Measurements from ENCODE around the gene SMIM9. TPM values are rescaled to one million over a fixed set of nuclear protein-coding genes. Genes with fewer than 3 reads are reported as not detected.
"Not testable (repeated sequence)": the region's sequence is repeated elsewhere in the genome, so short reads cannot be mapped to it uniquely, and the experiment has no call there.

The SMIM9 gene
- total RNA-seq, 1 donor, result not detected

DNA sequence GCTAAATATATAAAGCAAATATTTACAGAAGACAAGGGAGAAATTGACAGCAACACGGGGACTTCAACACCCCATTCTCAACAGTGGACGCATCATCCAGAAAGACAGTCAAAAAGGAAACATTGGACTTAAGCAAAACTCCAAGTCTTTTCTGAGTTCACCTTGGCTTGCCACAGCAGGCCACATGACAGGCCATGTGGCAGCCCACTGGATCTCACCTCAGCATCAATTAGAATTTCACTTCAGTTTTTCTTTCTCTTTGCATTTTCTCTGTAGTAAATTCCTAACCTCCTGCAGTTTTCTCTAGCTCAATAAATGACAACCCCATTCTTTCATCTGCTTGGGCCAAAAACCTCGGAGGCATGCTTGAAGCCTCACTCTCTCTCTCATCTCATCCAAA is 12.4 kb downstream of the SMIM9 start:
- no peaks in the 10 kb centered on the region for H3K27me3 ChIP-seq (ENCODE audit: insufficient read depth, low read length)
- H3K4me1 ChIP-seq (ENCODE audit: insufficient read depth, low read length), result no peaks in the 10 kb centered on the region
- H3K9me3 ChIP-seq (ENCODE audit: low read depth, low read length), result no peaks in the 10 kb centered on the region
- H3K4me3 ChIP-seq (ENCODE audit: low read length), result no peak overlapping the region

- H3K27me3 ChIP-seq (ENCODE audit: insufficient read depth, low read length), result no peaks in the 10 kb centered on the region
- H3K4me1 ChIP-seq (ENCODE audit: insufficient read depth, low read length), result no peaks in the 10 kb centered on the region
- H3K9me3 ChIP-seq (ENCODE audit: low read depth, low read length), result no peaks in the 10 kb centered on the region
- H3K4me3 ChIP-seq (ENCODE audit: low read length), result no peak overlapping the region
These were observed 12.9 kb downstream of the SMIM9 start for GRCh38 chrX:154821523-154821922.

GRCh38 chrX:154819771-154820341 is 14.6 kb downstream of the SMIM9 start:
- H3K9me3 ChIP-seq (ENCODE audit: low read depth, low read length), result no peaks in the 10 kb centered on the region
- H3K4me3 ChIP-seq (ENCODE audit: low read length), result no peak overlapping the region
- H3K4me1 ChIP-seq (ENCODE audit: insufficient read depth, low read length), result no peaks in the 10 kb centered on the region
- H3K27me3 ChIP-seq (ENCODE audit: insufficient read depth, low read length), result no peaks in the 10 kb centered on the region

DNA sequence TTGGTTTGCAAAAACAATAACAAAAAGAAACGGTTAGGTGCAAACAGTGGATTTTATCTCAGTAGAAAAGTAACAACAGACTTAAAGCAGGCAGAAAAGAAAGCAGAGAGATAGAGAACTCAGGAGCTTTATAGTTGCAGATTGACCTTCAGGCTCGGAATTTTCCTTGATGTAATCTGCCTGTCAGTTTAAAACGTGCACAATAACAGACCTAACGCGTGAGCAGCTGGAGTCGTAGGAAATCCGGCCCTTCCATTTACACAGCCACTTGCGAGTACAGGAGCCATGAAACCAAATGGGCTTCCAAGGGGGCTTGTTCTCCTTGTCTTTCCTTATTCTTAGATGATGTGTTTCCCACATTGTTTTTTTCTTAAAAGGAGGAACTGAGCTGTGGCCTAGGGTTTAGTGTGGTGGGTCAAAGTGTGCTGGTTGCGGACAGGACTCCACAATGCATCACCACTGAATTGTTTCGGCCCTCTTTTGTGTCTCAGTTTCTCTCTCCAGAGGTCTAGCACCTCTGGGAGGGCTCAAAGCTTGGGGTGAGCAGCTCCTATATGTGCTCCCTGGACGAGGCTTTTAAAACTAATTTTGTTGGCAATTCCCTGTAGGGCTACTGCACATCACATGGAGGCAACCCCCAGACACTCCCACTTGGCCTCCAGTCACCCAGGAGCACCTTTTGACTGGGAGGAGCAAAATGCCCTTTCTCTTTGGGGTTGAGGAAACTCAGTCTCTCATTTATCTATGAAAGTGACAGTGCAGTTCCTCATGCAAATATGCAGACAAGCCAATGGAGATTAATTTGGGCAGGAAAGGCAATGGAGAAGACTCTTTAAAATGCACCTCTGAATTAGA is 15.3 kb downstream of the SMIM9 start:
- no peak overlapping the region for H3K4me3 ChIP-seq (ENCODE audit: low read length)
- H3K4me1 ChIP-seq (ENCODE audit: insufficient read depth, low read length), result no peaks in the 10 kb centered on the region
- H3K9me3 ChIP-seq (ENCODE audit: low read depth, low read length), result no peaks in the 10 kb centered on the region
- H3K27me3 ChIP-seq (ENCODE audit: insufficient read depth, low read length), result no peaks in the 10 kb centered on the region

DNA sequence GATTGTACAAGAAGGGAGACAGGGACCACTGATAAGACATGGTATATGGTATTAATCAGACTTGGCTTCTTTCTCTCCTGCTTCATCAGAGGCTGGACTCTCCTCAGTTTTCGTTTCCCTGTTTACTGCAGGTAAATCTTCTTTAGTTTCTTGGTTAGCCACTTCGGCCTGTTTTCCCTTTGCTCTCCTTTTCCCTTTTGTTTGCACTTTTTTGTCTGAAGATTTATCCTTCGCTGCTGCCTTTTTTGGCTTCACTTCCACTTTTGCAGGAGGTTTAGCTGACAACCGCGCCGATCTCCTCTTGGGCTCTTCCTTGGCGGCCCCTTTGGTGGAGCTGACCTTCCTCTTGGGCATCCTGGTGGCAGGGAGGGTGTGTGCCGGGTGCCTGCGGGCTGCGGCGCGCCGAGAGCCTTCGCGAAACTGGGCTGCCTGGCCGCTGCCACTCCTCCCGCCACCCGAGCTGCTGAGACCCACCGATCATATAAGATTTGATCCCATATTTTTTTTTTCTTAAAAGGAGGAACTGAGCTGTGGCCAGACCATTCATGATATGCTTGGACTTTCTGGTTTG is 17.3 kb downstream of the SMIM9 start:
- not testable (repeated sequence) for H3K27me3 ChIP-seq (ENCODE audit: insufficient read depth, low read length); H3K4me1 ChIP-seq (ENCODE audit: insufficient read depth, low read length); H3K4me3 ChIP-seq (ENCODE audit: low read length); H3K9me3 ChIP-seq (ENCODE audit: low read depth, low read length)

DNA sequence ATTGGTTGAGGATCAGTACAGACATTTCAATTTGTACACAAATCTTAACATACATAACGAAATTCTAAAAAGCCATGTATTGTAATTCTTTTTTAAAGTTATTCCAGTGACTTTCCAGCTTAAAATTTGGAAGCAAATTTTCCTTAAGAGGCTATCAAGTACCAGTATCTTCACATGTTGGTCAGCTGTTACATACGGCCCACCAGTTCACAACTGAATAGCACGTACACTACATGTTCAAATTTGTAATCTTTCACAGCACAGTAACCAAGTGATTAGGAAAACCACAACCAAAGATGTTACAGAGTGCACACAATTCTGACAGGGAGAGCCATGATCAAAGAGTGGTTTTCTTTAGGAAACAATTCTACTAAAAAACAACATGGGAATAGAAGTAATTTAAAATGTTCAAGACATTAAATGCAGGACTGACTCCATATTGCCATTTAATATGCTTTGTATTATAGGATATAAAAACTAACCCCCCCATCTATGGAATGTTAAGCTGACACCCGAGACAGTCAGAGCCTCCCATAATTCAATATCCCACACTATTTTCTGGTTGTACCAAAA is 18.1 kb downstream of the SMIM9 start:
- not testable (repeated sequence) for H3K27me3 ChIP-seq (ENCODE audit: insufficient read depth, low read length); H3K9me3 ChIP-seq (ENCODE audit: low read depth, low read length); H3K4me3 ChIP-seq (ENCODE audit: low read length); H3K4me1 ChIP-seq (ENCODE audit: insufficient read depth, low read length)

DNA sequence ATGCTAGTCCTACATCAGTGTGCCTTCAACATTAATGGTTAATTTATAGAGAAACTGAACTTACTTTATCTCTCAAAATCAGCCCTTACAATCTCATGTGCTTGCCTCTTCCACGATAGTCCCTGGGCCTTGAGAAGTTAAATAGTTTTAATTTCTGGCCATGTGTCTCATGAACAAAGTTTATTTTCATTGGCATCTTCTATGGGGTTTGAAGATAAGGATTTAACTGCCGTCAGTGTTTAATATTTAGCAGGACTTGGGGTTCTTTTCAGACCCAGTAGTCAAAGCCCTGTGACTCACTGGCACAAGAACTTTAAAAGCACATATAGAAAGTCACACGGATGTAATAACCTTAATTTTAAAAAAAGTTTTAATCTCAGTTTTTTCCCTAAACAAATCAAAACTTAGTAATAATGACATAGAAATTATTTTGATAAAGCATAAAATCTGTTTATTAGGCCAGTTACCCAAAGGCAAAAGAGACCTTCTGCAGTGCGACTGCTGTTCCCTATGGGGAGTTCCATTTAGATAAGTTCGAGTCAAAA is 19.1 kb downstream of the SMIM9 start:
- Histone ChIP-seq H3K27me3 (ENCODE audit: insufficient read depth, low read length) (no peaks in the 10 kb centered on the region), H3K4me1 (ENCODE audit: insufficient read depth, low read length) (no peaks in the 10 kb centered on the region), H3K9me3 (ENCODE audit: low read depth, low read length) (no peaks in the 10 kb centered on the region), H3K4me3 (ENCODE audit: low read length) (no peak overlapping the region)

DNA sequence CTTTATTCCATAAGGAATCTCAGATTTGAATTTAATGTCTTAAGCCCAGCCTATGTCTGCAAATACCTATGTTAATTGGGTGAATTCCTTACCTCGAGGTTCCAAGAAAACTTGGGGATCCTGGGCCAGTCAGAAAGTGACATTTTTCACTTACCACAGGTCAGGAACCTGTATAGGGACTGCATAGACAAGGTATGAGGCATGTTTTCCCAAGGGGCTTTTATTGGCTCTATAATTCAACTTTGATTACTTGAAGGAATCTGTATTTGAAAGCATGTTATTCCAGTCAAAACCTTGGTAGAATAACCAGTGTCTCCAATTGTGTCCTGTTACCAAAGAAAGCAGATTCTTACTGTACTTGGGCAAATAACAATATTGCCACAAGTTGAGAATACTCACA is 20.7 kb downstream of the SMIM9 start:
- Histone ChIP-seq H3K4me3 (ENCODE audit: low read length) (no peak overlapping the region), H3K4me1 (ENCODE audit: insufficient read depth, low read length) (no peaks in the 10 kb centered on the region), H3K27me3 (ENCODE audit: insufficient read depth, low read length) (no peaks in the 10 kb centered on the region), H3K9me3 (ENCODE audit: low read depth, low read length) (no peaks in the 10 kb centered on the region)

- no peak overlapping the region for H3K4me3 ChIP-seq (ENCODE audit: low read length)
- no peaks in the 10 kb centered on the region for H3K27me3 ChIP-seq (ENCODE audit: insufficient read depth, low read length)
- H3K9me3 ChIP-seq (ENCODE audit: low read depth, low read length), result no peaks in the 10 kb centered on the region
- H3K4me1 ChIP-seq (ENCODE audit: insufficient read depth, low read length), result no peaks in the 10 kb centered on the region
These were observed 21.9 kb downstream of the SMIM9 start for GRCh38 chrX:154812341-154813101.

DNA sequence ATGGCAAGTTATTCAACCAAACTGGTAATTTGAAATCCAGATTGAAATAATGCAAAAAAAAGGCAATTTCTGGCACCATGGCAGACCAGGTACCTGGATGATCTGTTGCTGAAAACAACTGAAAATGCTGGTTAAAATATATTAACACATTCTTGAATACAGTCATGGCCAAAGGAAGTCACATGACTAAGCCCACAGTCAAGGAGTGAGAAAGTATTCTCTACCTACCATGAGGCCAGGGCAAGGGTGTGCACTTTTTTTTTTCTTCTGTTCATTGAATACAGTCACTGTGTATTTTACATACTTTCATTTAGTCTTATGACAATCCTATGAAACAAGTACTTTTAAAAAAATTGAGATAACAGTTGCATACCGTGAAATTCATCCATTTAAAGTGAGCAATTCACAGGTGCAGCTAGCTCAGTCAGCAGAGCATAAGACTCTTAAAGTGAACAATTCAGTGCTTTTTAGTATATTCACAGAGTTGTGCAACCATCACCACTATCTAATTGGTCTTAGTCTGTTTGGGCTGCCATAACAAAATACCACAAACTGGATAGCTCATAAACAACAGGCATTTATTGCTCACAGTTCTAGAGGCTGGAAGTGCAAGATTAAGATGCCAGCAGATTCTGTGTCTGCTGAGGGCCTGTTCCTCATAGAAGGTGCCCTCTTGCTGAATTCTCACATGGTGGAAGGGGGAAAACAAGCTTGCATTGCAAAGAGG is 24.4 kb downstream of the SMIM9 start:
- Histone ChIP-seq H3K4me1 (ENCODE audit: insufficient read depth, low read length) (peaks cover 7% of the 10 kb centered on the region), H3K4me3 (ENCODE audit: low read length) (no peak overlapping the region), H3K27me3 (ENCODE audit: insufficient read depth, low read length) (no peaks in the 10 kb centered on the region), H3K9me3 (ENCODE audit: low read depth, low read length) (no peaks in the 10 kb centered on the region)

DNA sequence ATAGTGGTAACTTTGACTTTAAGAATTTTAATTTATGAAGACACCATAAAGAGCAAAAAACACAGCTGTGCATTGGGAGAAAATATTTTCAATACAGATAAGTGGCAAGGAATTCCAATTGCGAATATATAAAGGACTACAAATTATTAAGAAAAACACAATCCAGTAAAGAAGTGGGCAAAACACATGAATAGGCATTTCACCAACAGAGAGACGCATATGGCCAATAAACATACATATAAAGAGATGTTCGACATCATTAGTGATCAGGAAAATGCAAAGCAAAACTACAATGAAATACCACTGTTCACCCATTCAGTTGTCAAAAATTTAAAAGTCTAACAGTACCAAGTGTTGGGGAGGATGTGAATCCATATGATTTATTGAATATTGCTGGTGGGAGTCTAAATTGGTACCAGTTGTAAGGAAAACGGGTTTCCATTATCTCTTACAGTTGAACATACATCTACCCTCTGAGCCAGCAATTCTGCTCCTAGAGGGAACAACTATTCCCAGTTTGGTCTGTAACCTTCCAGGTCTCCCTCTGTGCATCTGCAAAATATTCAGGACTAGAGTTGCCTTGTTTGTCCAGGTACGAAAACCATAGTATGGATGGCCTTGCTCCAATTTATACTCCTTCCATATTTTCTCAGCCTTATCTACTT is 27.5 kb downstream of the SMIM9 start:
- Histone ChIP-seq H3K4me3 (ENCODE audit: low read length) (no peak overlapping the region), H3K4me1 (ENCODE audit: insufficient read depth, low read length) (peaks cover 29% of the 10 kb centered on the region), H3K9me3 (ENCODE audit: low read depth, low read length) (no peaks in the 10 kb centered on the region), H3K27me3 (ENCODE audit: insufficient read depth, low read length) (no peaks in the 10 kb centered on the region)

DNA sequence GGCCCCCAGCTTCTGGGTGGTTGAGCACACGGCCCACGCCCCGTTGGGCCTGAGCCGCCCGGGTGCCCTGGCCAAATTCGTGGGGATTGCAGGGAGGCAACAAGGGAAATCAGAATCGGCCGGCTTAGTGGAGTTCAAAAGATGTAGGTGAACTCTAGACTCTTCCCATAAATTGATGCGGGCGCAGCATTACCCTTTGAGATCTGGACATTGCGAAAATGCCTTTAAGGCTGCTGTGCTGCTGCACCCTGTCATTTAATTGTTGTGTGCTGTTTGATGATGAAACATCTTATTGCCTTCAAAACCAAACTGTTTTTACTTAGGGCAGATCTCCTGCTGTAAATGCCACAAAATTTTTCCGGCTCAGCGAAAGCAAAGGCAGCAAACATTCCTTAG is 28.8 kb downstream of the SMIM9 start:
- H3K4me1 ChIP-seq (ENCODE audit: insufficient read depth, low read length), result peaks cover 40% of the 10 kb centered on the region
- peak overlapping the region; percentile 64 for H3K4me3 ChIP-seq (ENCODE audit: low read length)
- no peaks in the 10 kb centered on the region for H3K27me3 ChIP-seq (ENCODE audit: insufficient read depth, low read length)
- H3K9me3 ChIP-seq (ENCODE audit: low read depth, low read length), result no peaks in the 10 kb centered on the region

DNA sequence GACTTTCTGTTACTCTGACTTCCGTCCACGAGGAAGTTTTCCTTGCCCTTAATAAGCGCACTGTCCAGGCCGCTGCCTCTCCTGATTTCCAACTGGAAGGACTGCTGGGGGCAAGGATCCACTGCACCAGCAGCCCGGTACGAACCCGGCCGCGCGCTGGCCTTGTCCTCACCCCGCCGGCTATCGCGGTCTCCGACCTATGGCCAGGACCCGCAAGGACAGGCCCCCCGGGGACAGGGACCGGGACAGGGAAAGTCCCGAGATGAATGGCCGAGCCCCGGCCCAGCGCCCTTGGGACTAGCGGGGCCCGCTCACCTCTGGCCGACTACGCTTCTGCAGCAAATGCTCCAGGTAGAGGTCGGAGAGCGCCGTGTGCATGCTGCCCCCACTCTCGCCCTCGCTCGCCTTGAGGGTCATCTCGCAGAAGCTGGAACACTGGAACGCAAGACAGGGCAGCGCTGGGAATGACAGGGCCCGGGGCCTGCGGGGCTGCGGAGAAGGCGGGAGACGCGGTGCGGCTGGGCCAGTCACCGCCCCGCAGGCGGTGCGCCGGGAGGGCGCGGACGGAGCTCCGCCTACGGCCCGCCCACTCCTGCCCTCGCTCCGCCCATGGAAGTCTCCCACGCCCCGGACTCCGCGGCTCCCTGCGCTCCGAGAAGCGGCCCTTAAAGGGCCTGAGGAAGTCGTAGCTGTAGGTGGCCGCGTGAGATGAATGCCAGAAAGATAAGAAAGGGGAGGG is 29.3 kb downstream of the SMIM9 start, which contains the start of gene MPP1:
Gene MPP1, minus strand, starts transcription at position 529 of the 739 bp plus-strand sequence. Its CDS starts 112 bp downstream, at position 417.
- no peaks in the 10 kb centered on the region for H3K27me3 ChIP-seq (ENCODE audit: insufficient read depth, low read length)
- peaks cover 46% of the 10 kb centered on the region for H3K4me1 ChIP-seq (ENCODE audit: insufficient read depth, low read length)
- no peaks in the 10 kb centered on the region for H3K9me3 ChIP-seq (ENCODE audit: low read depth, low read length)
- H3K4me3 ChIP-seq (ENCODE audit: low read length), result peak within 1 kb of the TSS; percentile 64

Measured in mononuclear cell (primary cell).